ENCODE measurements around the gene HMGXB3.

The HMGXB3 gene

DNA sequence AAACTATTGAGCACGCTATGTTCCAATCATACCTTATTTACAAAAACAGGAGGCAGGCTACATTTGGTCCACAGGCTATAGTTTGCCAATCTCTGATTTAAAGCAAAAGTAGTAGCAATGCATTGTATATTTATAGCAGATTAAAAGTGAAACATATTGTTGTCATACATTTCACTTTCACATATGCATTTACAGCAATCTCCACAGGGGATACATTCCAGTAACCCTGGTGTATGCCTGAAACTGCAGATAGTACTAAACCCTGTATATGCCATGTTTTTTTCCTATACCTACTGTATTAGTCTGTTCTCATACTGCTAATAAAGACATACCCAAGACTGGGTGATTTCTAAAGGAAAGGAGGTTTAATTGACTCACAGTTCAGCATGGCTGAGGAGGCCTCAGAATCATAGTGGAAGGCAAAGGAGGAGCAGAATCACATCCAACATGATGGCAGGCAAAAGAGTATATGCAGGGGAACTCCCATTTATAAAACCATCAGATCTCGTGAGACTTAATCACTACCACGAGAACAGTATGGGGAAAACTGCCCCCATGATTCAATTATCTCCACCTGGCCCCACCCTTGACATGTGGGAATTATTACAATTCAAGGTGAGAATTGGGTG is 91.7 kb downstream of the HMGXB3 start:
- DNase-seq, result no peak

DNA sequence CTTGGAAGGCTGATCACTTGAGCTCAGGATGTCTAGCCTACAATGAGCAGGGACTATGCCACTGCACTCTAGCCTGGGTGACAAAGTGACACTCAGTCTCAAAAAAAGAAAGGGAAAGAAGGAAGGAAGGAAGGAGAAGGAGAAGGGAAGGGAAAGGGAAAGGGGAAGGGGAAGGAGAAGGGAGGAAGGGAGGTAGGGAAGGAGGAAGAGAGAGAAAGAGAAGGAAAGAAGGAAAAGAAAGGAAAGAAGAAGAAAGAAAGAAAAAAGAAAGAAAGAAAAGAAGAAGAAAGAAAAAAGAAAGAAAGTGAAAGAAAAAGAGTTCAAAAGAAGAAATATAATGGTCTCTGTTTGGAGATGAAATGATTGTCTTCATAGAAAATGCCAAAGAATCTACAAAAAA is 96.6 kb downstream of the HMGXB3 start:
- DNase-seq, result no peak

DNA sequence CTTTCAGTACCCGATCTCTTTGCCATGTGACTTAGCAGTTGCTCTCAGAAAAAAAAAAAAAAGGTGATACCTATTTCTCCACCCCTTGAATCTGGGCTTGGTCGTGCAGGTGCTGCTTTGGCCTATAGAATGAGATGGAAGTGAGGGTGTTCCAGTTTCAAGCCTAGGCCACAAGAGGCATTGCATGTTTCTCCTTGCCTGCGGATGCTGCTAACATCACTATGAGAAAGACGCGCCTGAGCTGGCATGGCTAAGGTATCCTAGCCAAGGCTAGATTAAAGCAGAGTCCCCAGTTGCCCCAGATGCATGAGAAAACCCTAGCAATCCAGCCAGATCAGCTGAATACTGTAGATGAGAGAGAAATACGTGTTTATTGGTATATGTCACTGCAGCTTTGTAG is 100.5 kb downstream of the HMGXB3 start:
- DNase-seq, result no peak

Measured in femur (tissue), 1 donor.